HL-60 (cell line): ENCODE measurements around the gene DOCK1.

ENCODE experiments used
- DNase-seq, 2 experiments: peaks; one replicate each; pipeline ENCODE4 v3.0.0-alpha.2; 2010 to 2020; ENCODE audit warnings: low read depth in 1 of 2, low spot score in 1 of 2
- H3K27ac ChIP-seq: fragments of 250-450 bp; sonication (Bioruptor Pico); replicated peaks from 2 replicates; pipeline ENCODE4 v1.5.1; 2020; ENCODE audit warnings: mild to moderate bottlenecking, moderate library complexity
- H3K27me3 ChIP-seq: fragments of 250-450 bp; sonication (Bioruptor Pico); 2 replicates; pipeline ENCODE4 v1.5.1; 2021; ENCODE audit warnings: mild to moderate bottlenecking, moderate library complexity; ENCODE audit not compliant: insufficient read depth, poor library complexity, severe bottlenecking
- H3K4me3 ChIP-seq: replicated peaks from 2 replicates; pipeline ENCODE4 v1.5.1; 2011; ENCODE audit warnings: mild to moderate bottlenecking, control low read depth, low read length; ENCODE audit not compliant: insufficient read depth
- CTCF ChIP-seq: IDR thresholded peaks from one replicate; pipeline ENCODE4 v1.5.1; 2011; ENCODE audit warnings: low read length, control low read depth, inconsistent platforms; ENCODE audit not compliant: insufficient read depth
- GABPA ChIP-seq: IDR thresholded peaks from 2 replicates; pipeline ENCODE4 v1.6.1; 2012; ENCODE audit warnings: low read depth
- POLR2AphosphoS5 ChIP-seq: IDR thresholded peaks from 2 replicates; pipeline ENCODE4 v1.6.1; 2012; ENCODE audit warnings: low read depth
- REST ChIP-seq: IDR thresholded peaks from 2 replicates; pipeline ENCODE4 v1.6.1; 2012; ENCODE audit warnings: low read depth; ENCODE audit not compliant: insufficient replicate concordance
- SPI1 ChIP-seq: IDR thresholded peaks from 2 replicates; pipeline ENCODE4 v1.6.1; 2012; ENCODE audit warnings: low read depth, mild to moderate bottlenecking, borderline replicate concordance

Gene DOCK1

GRCh38 chr10:127320176-127320575 lies 414.9 kb downstream of the DOCK1 start:
- Histone ChIP-seq H3K4me3 (no peak overlapping the region), H3K27me3 (no peaks in the 10 kb centered on the region), H3K27ac (no peak overlapping the region)
- TF ChIP-seq REST (no peak), CTCF (no peak), GABPA (no peak), SPI1 (no peak), POLR2AphosphoS5 (no peak)
- no peak for DNase-seq

- no peak for TF ChIP-seq SPI1
- TF ChIP-seq REST, result no peak
- no peak for TF ChIP-seq GABPA
- no peak for TF ChIP-seq POLR2AphosphoS5
- TF ChIP-seq CTCF, result no peak
- Histone ChIP-seq H3K4me3 (no peak overlapping the region), H3K27me3 (no peaks in the 10 kb centered on the region), H3K27ac (no peak overlapping the region)
- DNase-seq, result no peak
Measured at GRCh38 chr10:127322286-127322685, 417.1 kb downstream of the DOCK1 start.

DNA sequence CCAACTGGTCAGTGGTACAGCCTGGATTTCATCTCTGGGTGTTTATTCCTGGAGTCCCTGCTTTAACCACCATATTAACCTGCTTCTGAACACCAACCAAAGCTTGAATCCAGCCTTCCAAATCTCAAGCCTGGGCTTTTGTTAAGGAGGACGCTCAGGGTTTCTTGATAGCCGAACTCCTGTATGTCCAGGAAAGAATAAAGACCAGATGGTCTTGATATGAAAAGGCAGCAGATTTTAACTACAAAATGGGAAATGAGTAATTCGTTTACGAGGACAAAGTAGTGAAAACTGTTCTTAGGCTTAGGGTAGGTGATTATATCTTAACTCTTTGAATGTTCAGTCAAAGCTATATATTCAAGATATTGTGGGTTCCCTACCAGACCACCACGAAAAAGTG lies 420.3 kb downstream of the DOCK1 start:
- H3K27me3 ChIP-seq, result no peaks in the 10 kb centered on the region
- DNase-seq, result no peak
- no peak overlapping the region for H3K27ac ChIP-seq
- H3K4me3 ChIP-seq, result no peak overlapping the region
- TF ChIP-seq REST (no peak), SPI1 (no peak), POLR2AphosphoS5 (no peak), CTCF (no peak), GABPA (no peak)
